Dermis microvascular lymphatic vessel endothelial cell (primary cell): ENCODE data around the gene BRD9. TPM values are rescaled to one million over a fixed set of nuclear protein-coding genes. Genes with fewer than 3 reads are reported as not detected.
"Not testable (repeated sequence)": the region's sequence is repeated elsewhere in the genome, so short reads cannot be mapped to it uniquely, and the experiment has no call there.

Experiments used
- DNase-seq, 2 donors: peaks; one replicate each; pipeline versions ENCODE4 v3.0.0 to v3.0.0-alpha.2; 2010; ENCODE audit warnings: low read depth in 2 of 2
- total RNA-seq: library from RNA; depleted of rRNA; stranded (reverse); fragments of >200 nt; gene quantifications from 2 replicates; pipeline ENCODE4 v1.2.1, GENCODE V29; 2014

The BRD9 gene
- total RNA-seq, 1 donor from 2014 or later, result 26.6 TPM

- peak; percentile 53 to 74 for DNase-seq
Measured at GRCh38 chr5:923281-923873, 30.8 kb upstream of the BRD9 start.

DNA sequence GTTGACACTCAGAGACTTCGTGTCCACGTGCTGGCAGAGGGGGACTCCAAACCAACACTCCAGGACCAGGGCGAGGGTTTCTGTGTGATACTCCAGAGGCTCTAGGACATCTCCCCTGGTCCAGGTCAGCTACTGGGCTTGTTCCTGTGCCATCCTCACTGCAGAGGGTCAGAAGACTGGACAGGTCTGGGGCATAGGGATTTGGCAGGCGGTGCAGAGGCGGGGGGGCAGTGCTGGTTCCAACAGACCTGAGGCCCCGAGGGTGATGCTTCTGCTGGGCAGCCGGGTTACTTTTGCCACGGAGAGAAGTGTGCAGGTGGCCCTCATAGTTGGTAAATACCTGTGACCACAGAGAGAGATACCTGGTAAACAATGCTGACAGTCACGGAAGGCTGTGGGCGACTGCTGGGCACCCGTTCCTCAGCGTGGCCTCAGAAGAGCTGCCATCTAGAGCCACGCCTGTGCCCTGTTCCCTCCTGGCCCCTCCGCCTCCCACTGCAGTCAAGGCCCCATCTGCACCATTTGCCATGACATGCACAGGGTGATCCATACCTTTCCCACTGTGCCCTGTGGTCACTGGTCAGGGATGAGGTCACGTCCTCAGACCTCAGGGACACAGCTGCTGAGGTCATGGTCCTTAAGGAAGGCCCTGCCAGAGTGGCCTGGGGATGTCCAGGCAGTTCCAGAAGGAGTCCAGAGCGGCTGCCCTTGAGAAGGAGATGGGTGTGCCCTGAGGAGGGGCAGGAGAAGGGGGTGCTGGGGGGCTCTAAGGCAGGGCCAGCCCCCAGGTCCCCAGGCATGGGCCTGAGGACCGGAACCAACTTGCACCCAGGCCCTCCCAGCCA is 30.1 kb upstream of the BRD9 start:
- DNase-seq, result no peak

GRCh38 chr5:921456-922435 is 29.1 kb upstream of the BRD9 start:
- no peak for DNase-seq

GRCh38 chr5:920321-920720 is 27.7 kb upstream of the BRD9 start:
- DNase-seq, result no peak

DNA sequence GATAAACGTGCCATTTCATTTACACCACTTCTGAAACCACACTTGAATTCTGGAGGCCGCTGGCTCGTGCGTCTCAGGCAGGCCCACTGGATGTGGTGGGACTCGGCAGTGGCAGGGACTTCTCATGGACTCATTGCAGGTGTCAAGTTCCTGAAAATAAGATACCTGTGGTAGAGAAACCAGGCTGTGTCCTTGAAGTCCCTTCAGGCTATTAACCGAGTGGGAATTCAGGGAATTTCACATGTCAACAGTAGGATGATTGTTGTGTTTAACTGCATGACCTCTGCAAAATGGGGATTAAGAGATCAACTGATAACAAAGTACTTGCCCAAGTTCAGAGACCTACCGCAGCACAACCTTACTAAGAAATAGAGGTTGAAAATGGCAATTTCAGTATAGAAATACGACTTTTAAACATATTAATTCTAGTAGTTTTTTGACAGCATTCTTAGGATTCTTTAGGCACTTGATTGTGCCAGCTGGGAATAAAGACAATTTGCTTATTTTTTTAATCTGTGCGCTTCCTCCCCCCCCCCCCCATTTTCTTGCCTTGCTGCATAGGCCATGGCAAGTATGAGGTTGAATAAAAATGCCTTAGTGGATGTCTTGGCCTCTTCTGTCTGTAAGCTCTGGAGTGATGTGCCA is 26.9 kb upstream of the BRD9 start:
- no peak for DNase-seq

GRCh38 chr5:918717-919116 is 26.1 kb upstream of the BRD9 start:
- not testable (repeated sequence) for DNase-seq

DNA sequence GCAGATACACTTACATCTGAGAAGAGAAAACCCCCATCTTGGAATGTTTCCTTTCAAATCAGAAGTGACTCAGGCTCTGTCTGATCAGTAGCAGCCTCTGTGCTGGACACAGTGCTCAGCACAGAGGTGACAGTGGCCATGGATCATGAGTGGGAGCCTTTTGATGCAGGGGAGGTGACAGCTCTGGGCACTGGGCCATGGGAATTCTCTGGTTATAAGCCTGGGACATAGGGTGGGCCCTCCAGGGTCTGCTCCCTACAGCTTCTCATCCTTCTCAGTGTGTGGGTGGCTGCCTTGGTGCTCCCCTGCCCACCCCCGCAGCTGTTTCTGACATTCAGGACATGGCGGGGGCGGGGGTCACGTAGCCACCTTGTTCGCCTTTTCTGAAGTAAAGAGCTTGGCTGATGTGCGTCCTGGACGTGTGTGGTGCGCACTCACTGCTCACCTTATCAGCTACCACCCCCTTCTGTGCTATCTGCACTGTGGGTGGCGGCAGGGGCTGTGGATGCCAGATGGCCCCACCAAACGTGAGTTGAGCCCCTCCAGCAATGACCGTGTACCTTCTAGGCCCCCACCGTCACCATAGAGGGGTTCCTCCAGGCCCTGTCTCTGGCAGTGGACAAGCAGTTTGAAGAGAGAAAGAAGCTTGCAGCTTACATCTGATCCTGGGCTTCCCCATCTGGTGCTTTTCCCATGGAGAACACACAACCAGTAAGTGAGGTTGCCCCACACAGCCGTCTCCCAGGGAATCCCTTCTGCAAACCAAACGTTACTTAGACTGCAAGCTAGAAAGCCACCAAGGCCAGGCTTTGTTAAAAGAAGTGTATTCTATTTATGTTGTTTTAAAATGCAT is 24.1 kb upstream of the BRD9 start:
- DNase-seq, result no peak

GRCh38 chr5:915946-916345 is 23.3 kb upstream of the BRD9 start:
- DNase-seq, result no peak

DNA sequence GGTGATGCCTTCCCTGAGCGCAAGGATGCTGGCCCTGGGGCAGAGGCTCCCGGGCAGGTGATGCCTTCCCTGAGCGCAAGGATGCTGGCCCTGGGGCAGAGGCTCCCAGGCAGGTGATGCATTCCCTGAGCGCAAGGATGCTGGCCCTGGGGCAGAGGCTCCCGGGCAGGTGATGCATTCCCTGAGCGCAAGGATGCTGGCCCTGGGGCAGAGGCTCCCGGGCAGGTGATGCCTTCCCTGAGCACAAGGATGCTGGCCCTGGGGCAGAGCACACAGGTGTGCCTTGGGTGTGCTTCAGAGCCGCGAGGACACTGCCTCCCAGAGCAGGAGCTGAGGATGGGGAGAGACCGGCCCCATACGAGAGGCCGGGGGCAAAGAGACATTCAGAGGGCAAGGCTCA is 22.7 kb upstream of the BRD9 start:
- not testable (repeated sequence) for DNase-seq

GRCh38 chr5:914612-915011 is 22.0 kb upstream of the BRD9 start:
- no peak for DNase-seq

GRCh38 chr5:914174-914573 is 21.6 kb upstream of the BRD9 start:
- DNase-seq, result no peak

DNA sequence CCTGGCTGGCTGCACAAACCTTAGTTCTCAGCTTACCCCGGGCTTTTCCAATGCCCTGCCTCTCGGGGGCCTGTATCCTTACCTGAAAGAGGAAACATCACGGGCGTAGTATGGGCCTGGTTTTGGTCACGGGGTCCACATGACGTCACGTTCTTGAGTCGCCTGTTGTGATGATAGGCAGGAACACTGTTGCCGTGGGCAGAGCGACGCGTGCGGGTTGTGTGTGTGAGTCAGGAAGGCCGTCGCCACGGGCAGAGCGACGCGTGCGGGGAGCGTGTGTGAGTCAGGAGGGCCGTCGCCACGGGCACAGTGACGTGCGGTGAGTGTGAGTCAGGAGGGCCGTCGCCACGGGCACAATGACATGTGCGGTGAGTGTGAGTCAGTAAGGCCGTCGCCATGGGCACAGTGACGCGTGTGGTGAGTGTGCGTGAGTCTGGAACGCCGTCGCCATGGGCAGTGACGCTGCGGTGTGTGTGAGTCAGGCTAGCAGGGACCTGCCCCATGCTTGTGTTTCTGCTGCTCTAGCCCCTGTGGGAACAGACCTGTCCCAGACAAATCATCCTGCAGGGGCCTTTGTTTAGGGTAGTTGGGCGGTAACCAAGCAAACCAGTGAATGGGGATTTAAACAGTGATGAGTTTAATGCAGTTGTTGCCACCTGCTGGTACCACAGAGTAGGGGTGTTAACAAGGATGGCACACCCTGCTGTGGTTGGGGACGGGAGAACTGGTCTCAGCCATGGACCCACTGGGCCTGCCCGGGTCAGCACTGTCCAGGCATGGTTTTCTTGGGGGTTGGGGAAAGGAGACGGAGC is 19.9 kb upstream of the BRD9 start:
- DNase-seq, result peak in 1 of 2 donors; percentile 91

DNA sequence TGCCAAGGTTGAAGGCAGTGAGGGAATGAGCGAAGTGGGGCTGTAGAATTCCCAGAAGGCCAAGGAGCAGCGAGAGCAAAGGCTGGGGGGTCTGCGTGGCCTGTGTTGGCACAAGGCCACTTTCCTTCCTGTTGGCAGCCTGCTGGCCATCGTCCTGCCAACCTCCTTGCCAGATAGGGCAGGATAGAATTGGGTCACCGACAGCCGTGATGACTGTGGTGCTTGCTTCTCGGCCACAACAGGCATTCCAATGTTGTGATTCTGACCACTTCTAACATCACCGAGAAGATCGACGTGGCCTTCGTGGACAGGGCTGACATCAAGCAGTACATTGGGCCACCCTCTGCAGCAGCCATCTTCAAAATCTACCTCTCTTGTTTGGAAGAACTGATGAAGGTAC is 19.0 kb upstream of the BRD9 start:
- DNase-seq, result peak in 1 of 2 donors; percentile 48

DNA sequence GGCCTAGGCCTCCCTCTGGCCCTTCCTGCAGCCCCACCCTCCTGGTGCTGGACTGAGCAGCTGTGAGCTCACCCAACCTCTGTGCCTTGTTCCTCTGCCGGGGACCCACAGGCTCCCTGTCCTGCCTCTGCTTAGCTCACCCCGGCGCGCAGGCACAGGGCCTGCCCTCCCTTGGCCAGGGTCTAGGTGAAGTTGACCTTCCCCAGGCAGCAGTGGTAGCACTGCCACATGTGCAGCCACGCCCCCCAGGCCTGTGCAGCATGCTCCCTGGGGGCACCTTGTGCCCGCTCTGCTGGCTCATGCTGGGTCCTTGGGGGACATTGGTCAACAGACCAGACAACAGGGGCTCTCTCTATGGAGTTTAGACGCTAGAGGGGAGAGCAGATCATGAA is 18.2 kb upstream of the BRD9 start:
- DNase-seq, result no peak

DNA sequence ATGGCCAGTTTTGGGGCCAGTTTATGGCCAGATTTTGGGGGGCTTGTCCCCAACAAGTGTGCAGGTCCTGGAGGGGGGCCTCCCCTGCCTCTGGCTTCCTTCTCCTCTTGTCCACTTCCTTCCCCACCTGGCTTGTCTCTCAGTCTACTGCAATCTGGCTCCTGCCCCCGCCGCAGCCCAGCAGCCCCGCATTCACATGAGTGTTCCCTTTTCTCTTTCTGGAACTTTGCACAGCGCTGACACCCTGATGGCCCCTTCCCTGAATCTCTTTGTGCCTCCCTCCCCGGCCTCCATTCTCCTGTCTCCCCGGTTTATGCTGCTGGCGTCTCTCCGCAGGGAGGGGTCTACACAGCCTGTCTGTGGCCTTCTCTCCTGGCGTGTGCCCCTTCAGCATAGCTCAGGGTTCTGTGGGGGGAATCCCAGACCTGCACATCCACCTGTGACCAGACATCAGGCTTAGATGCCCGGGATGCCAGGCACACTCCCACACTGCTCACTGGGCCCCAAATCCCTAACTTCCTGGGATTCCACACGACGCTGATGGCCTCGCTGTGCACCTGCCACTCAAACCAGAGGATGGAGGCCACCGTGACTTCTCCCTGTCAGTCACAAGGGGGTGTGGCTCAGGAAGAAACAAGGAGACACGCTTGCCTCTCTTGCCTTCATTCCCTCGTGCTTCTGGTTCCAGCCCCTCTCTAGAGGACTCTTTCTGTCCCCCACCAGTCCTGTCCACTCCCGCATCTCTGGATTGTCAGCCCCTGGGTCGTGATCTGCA is 17.6 kb upstream of the BRD9 start:
- DNase-seq, result no peak

- DNase-seq, result no peak
Measured at GRCh38 chr5:909086-909485, 16.5 kb upstream of the BRD9 start.

DNA sequence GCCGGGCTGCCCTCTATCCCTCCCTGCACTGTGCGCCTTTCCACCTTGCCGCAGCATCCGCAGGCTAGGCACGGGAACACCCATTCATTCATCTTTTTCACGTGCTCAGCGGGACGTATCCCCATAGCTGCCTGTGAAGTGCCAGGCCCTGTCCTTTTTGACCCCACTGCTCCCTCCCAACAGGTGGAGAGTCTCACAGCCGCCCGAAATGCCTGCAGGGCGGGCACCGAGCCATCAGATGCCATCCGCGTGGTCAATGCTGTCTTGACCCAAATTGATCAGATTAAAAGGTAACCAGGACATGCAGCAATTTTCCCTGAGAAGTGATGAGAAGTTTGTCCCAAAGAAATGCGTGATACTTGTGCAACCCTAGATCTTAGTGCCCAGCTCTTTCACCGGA is 15.6 kb upstream of the BRD9 start:
- no peak for DNase-seq

DNA sequence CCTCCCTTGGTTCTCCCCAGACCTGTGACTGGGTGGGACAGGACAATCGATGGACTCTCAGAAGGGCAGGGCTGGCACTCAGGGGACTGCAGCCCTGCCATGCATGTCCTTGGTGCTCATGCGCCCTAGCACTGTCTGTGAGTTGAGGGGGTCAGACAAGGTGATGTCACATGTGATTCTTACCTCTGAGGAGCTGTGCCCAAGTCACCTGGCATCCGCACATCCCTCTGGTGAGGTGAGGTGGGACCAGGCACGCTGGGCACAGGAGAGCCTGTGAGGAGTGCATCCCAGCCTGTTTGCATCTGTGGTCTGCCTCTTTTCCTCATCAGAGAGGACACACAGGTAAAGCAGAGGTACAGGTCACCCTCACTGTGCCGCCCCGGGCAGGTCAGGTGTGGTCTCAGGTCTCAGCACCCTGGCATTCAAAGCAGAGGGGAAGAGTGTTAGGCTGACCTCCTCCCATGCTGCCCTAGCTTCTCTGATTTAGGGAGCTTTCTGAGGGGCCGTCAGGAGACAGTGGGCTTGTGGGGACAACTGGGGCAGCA is 14.8 kb upstream of the BRD9 start:
- DNase-seq, result no peak
